GM21528 (cell line): ENCODE results near the gene AMDHD2.
"Not testable (repeated sequence)": the region's sequence is repeated elsewhere in the genome, so short reads cannot be mapped to it uniquely, and the experiment has no call there.

Experiments used
- ATAC-seq: cut with Tn5 transposase; IDR thresholded peaks from one replicate; pipeline ENCODE4 v1.9.1; 2021; ENCODE audit warnings: mild to moderate bottlenecking, moderate library complexity; ENCODE audit not compliant: unreplicated experiment, low FRiP score

AMDHD2 gene, protein sequence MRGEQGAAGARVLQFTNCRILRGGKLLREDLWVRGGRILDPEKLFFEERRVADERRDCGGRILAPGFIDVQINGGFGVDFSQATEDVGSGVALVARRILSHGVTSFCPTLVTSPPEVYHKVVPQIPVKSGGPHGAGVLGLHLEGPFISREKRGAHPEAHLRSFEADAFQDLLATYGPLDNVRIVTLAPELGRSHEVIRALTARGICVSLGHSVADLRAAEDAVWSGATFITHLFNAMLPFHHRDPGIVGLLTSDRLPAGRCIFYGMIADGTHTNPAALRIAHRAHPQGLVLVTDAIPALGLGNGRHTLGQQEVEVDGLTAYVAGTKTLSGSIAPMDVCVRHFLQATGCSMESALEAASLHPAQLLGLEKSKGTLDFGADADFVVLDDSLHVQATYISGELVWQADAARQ

DNA sequence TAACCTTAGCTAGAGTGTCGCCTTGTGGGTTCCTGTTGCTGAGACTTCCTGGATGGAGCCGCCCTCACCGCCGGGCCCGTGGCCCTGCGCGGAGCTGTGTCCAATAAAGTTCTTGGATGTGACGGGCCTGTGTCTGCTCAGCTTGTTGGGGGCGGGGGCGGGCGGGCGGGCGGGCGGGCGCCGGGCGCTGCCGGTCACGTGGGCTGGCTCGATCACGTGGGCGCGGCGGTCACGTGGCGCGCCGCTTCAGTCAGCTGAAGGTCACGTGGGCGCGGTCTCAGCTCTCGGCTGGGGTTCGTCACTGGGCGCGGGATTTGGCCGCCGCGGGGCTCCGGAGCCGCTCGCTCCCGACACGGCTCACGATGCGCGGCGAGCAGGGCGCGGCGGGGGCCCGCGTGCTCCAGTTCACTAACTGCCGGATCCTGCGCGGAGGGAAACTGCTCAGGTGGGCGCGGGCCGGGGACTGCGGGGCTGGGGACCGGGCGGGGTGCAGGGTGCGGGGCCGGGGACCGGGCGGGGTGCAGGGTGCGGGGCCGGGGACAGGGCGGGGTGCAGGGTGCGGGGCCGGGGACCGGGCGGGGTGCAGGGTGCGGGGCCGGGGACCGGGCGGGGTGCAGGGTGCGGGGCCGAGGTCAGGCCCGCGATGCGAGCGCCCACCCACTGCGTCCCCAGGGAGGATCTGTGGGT, at the start of gene AMDHD2:
Gene AMDHD2, plus strand, starts transcription at position 275 of the 687 bp plus-strand sequence. Its CDS starts 88 bp downstream, at position 363.
- ATAC-seq, result no peak

DNA sequence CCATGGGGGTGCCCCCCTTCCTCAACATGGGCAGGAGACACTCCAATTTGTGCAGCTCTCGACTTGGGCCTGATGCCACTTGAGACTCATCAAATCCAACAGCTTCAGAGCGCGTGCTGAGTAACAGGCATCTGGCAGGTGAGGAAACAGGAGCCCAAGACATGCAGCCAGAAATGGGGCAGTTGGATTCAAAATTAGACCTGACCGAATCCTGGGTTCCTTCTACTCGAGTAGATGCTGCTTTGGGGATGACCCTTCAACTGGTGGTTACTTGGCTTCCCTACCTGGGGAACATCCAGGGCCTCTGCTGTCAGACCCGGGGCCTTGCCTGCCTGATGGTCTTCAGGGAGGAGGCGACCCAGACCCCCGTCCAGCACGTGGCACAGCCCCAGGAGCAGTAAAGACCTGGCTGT, 49.6 kb upstream of the AMDHD2 start:
- no peak for ATAC-seq

DNA sequence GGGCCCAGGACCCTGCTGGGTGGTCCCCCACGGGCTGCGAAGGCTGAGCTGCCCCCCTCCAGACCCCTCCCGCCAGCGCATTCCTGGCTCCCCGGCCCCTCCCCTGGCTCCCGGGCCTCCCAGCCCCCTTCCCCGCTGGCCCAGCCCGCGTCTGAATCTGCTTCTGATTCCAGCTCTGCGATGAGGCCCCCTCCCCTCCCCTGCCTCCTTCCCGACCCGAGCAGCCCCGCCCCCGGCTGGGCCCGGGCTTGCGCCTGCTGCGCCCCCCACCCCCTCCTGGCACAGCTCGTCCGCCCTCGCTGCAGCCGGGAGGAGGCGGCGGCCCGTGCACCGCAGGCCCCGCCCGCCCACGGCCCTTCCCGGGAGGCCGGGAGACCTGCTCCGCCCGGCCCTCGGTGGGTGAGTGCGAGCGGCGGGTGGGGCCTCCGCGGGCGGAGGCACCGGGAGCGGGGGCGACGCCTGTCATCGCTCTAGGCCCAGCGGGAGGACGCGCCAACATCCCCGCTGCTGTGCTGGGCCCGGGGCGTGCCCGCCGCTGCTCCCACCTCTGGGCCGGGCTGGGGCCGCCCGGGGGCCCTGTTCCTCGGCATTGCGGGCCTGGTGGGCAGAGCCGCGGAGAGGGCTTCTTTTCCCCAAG, 49.0 kb upstream of the AMDHD2 start, which contains the start of gene NTN3:
Gene NTN3, plus strand, starts transcription at position 282 of the 637 bp plus-strand sequence. CDS start 405 bp downstream, outside the sequence.
- no peak for ATAC-seq

DNA sequence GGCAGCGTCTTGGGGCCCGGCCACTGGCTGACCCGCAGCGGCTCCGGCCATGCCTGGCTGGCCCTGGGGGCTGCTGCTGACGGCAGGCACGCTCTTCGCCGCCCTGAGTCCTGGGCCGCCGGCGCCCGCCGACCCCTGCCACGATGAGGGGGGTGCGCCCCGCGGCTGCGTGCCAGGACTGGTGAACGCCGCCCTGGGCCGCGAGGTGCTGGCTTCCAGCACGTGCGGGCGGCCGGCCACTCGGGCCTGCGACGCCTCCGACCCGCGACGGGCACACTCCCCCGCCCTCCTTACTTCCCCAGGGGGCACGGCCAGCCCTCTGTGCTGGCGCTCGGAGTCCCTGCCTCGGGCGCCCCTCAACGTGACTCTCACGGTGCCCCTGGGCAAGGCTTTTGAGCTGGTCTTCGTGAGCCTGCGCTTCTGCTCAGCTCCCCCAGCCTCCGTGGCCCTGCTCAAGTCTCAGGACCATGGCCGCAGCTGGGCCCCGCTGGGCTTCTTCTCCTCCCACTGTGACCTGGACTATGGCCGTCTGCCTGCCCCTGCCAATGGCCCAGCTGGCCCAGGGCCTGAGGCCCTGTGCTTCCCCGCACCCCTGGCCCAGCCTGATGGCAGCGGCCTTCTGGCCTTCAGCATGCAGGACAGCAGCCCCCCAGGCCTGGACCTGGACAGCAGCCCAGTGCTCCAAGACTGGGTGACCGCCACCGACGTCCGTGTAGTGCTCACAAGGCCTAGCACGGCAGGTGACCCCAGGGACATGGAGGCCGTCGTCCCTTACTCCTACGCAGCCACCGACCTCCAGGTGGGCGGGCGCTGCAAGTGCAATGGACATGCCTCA, 48.3 kb upstream of the AMDHD2 start:
- no peak for ATAC-seq

DNA sequence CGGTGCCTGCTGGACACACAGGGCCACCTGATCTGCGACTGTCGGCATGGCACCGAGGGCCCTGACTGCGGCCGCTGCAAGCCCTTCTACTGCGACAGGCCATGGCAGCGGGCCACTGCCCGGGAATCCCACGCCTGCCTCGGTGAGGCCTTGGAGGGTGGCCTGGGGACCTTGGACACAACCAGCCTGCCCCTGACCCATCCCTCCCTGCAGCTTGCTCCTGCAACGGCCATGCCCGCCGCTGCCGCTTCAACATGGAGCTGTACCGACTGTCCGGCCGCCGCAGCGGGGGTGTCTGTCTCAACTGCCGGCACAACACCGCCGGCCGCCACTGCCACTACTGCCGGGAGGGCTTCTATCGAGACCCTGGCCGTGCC, 47.7 kb upstream of the AMDHD2 start:
- no peak for ATAC-seq

DNA sequence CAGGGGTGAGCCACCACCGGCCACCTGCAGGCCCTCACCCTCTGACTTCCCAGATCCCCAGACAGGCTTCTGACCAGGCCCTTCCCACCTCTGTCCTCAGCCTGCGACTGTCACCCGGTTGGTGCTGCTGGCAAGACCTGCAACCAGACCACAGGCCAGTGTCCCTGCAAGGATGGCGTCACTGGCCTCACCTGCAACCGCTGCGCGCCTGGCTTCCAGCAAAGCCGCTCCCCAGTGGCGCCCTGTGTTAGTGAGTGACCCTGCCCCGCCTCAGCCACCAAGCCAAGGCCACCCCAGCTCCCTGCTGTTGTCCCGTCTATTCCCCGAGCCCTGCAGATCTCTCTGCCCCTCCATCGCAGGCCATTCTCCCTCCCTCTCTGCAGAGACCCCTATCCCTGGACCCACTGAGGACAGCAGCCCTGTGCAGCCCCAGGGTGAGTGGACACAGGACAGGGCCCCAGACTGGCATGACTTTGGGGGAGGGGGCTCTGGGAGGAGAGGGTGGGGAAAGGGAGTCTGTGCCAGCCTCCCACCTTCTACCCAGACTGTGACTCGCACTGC, 47.2 kb upstream of the AMDHD2 start:
- ATAC-seq, result no peak

DNA sequence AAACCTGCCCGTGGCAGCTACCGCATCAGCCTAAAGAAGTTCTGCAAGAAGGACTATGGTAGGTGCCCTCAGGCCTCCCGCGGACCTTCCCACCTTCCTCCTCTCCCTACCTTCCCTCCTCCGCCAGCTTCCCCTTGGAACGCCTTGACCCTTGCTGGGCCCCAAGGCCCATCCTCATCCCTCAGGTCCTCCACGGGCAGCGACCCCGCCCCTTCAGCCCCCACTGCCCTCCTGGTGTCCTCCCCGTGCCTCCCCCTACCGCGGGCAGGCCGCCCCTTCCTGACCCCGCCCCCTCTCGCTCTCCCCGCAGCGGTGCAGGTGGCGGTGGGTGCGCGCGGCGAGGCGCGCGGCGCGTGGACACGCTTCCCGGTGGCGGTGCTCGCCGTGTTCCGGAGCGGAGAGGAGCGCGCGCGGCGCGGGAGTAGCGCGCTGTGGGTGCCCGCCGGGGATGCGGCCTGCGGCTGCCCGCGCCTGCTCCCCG, 46.7 kb upstream of the AMDHD2 start:
- ATAC-seq, result no peak

DNA sequence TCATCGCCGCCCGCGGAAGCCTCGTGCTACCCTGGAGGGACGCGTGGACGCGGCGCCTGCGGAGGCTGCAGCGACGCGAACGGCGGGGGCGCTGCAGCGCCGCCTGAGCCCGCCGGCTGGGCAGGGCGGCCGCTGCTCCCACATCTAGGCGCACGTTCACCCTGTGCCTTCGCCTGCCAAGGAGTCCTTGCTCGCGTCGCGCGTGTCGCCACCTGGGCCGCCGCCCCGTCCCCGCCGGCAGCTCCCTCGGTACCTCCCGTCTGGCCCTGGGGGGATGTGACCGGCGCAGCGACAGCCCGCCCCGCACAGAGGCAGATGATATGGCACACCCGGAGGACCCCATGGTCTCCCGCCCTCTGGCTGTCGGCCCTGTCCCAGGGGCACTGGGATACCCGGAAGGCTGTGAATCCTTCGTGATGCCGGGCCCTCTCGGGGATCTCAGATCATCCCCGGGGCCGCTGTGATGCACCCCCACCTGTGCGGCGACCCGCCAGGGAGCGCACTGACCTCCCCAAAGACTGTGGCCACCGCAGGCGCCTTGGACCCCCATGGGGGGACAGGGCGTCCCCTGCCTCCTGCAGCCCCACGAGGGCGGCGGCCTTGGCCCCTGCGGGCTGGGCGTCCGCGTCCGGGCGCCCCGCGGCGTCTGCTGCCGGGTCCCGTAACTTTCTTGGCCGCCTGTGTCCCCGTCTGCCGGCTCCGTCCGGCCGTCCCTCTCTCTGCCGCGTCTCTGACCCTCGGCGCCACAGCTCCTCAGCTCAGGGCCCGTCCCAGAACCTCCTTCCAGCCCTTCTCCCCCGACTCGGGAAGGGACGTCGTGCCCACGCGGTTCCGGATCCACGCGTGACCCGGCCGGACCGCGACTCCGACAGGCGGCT, 45.9 kb upstream of the AMDHD2 start:
- ATAC-seq, result no peak

DNA sequence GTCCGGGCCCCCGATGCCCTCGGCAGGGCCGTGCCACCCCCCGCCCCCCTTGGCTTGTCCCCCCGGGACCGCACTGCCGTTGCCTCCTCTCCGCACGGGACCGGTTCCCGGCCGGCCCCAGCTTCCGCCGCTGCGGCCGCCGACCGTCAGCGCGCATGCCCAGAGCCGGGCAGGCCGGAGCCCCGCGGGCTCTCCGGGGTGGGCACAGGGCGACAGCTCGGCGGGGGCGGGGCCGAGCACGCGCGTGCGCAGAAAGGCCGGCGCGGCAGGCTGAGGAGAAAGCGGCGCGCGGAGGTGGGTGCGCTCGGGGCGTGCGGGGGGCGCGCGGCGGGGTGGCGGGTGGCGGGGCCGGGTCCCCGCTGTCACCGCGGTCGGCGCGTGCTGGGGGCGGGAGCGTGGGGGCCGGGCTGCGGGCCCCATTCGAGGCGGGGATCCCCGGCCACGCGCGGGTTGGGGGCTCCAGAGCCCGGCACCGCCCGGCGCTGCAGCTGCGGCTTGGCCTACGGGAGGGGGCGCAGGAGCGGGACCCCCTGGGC, 45.2 kb upstream of the AMDHD2 start, which contains the start of gene TBC1D24:
Gene TBC1D24, plus strand, starts transcription at position 251 of the 536 bp plus-strand sequence. CDS start 21,022 bp downstream, outside the sequence.
- ATAC-seq, result no peak

DNA sequence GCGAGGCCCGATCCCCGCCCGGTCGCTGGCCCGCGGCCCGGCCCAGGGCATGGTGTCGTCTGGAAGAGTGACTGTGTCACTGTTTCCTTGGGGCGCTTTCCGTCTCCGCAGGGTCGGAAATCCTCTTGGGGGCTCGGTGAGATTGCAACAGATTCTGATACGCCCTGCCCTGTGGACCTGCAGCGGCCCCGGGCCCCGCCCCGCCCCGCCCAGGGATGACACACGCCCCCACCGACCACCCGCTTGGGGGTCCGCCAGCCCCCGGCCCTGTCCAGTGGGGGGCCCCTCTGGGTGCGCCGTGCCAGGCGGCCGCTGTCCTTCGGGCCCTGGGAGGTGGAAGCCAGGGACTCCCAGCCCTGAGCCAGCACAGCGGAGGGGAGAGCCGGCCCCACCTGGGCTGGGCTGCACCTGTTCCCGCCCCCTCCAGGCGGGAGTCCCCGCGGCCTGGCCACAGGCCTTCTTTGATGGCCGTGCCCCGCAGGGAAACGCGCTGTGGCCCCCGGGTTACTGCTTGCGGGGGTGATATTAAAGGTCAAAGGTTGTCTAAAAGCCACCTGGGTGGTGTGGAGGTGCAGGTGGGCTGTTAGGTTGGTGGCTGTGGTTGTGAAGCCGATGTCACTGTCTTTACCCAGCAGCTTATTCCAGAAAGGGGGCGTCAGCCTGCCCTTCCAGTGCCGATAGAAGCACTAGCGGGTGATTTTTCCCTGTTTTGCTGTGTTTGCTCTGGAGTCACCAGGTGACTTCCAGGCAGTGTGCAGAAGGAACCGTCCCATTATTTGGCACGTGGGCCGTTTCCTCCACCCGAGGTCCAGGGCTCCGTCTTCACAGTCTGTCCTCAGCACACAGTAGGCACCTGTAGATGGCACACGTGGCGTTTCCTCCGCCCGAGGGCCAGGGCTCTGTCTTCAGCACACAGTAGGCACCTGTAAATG, 44.5 kb upstream of the AMDHD2 start:
- no peak for ATAC-seq

DNA sequence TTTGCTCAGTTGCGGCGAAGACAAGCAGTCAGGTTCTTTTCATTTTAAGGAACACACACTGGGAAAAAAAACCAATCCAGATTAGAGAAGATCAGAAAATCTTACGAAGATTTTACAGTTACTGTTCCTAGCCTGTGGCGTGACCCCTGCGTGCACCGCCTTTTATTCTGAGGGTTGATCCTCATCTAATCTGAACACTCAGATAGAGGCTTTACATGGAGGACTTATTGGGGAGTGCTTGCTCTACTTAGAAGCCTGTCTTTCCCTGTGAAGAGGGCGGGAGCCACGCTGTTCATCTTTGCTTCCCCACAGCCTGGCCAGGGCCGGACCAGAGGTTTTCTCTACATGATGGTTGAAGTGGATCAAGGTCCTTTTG, 43.8 kb upstream of the AMDHD2 start:
- ATAC-seq, result no peak

DNA sequence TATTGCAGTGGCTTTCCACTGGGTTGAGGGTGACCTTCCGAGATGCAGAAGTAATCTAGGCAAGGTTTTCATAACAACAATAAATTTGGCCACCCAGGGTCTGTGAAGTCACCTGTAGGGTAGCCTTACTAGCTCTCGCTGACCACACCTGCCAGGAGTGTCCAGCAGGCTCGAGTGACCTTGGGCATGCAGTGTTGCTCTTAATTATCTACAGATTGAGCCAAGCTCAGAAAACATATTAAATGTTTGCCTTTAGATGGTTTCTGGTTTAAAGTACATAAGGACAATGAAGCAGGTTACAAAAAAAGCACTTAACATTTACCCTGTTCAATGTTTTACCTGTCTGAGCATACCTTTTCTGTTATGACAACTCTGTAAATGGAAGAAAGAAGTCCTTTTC, 43.4 kb upstream of the AMDHD2 start:
- no peak for ATAC-seq

DNA sequence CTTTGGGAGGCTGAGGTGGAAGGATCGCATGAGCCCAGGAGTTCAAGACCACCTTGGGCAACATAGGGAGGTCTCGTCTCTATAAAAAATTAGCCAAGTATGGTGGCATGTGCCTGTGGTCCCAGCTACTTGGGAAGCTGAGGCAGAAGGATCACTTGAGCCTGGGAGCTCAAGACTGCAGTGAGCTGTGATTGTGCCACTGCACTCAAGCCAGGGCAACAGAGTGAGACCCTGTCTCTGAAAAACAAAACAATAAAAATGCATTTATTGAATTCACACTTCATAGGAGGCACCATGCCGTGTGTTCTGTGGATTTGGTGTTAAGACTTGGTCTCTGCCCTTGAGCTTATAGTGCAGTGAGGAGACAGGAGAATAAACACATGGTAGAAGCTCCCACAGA, 42.8 kb upstream of the AMDHD2 start:
- ATAC-seq, result no peak

DNA sequence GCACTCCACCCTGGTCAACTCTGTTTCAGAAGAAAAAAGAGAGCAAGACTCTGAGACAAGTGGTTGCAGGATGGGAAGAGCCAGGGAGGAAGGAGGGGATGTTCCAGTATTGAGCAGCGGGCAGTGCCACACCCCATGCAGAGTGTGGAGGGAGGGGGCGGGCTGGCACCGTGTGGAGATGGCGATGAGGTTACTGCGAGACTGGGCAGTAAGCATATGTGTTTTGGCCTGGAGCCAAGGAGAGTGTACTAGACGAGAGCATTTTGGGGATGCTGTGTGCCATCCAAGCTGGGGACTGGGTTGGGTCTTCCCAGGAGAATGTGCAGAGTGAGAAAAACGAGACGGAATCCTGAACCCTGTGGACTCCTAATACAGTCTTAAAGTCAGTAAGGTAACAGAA, 41.9 kb upstream of the AMDHD2 start:
- ATAC-seq, result no peak

DNA sequence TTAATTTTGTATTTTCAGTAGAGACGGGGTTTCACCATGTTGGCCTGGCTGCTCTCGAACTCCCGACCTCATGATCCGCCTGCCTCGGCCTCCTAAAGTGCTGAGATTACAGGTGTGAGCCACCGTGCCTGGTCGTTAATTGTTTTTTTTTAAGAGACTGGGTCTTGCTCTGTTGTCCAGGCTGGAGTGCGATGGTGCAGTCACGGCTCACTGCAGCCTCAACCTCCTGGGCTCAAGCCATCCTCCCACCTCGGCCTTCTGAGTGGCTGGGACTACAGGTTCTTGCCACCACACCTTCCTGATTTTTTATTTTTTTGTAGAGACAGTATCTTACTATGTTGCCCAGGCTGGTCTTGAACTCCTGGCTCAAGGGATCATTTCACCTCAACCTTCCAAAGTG, 40.2 kb upstream of the AMDHD2 start:
- ATAC-seq, result not testable (repeated sequence)

DNA sequence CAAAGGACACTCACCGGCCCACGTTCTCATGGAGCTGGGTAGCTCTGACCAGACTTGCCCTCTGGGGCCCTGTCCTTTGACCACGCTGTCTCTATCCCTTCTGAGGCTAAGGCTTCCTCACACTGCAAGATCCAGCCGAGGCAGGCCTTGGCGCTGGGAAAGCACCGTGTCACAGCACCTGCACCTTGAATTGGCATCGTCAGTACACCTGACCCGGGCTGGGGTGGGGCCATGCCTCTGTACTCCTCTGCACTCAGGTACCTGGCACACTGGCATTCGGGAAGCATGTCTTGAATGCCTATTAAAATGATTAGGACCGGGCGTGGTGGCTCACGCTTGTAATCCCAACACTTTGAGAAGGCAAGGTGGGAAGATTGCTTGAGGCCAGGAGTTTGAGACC, 39.2 kb upstream of the AMDHD2 start:
- ATAC-seq, result no peak

DNA sequence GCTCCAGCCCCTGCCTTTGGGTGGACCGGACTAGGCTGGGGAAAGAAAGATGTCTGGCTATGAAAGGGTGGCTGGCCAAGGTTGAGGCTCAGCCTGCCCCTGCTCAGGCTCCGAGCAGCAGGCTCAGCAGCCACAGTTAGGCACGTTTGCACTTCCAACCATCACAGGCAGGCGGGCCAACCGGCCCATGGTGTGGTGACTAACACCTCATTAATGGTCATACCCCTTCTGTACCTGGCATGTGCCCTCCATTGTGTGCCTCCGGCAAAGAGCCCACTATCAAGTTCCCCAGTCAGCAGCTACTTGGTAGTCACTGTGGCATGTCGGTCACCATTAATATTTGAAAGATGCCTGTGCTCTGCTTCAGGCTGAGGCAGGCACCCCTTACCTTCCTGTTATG, 38.5 kb upstream of the AMDHD2 start:
- no peak for ATAC-seq

DNA sequence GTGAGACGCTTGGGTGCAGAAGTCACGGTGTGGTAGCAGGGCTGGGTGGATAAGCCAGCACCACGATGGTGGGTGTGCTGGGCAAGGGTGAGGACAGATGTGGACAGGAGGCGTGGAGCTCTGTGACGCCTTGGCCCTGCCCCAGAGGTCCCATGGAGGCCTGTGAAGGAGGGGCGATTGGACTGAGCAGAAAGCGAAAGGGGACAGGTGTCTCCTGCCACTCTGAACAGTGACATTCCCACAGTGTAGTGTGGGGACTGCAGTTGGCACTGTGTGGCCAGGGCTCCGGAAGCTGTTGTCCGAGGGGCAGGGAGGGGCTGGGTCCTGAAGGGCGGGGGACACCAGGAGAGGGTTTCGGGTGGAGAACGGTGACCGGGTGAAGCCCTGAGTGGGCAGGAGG, 37.9 kb upstream of the AMDHD2 start:
- no peak for ATAC-seq
